Astrocyte (in vitro differentiated cells and primary cell): ENCODE data around the gene XXYLT1. TPM values are rescaled to one million over a fixed set of nuclear protein-coding genes. Genes with fewer than 3 reads are reported as not detected.

Experiments used
- DNase-seq: peaks from one replicate; pipeline ENCODE4 v3.0.0-alpha.2; 2010; ENCODE audit warnings: low read depth
- FAIRE-seq: peaks from 2 replicates; lab custom pipeline; 2011; peaks lifted over from hg19 to GRCh38; lab: Jason Lieb, UNC
- H2AFZ ChIP-seq: 2 replicates; pipeline ENCODE4 v1.6.0; 2012; ENCODE audit warnings: low read depth, low read length, inconsistent platforms
- H3K27ac ChIP-seq: 2 replicates; pipeline ENCODE4 v1.5.1; 2011; ENCODE audit warnings: low read depth, low read length, inconsistent platforms
- H3K27me3 ChIP-seq: 2 replicates; pipeline ENCODE4 v1.6.0; 2011; ENCODE audit warnings: low read length, inconsistent platforms; ENCODE audit not compliant: insufficient read depth
- H3K36me3 ChIP-seq: 2 replicates; pipeline ENCODE4 v1.5.1; 2011; ENCODE audit warnings: low read length, inconsistent platforms; ENCODE audit not compliant: insufficient read depth
- H3K4me1 ChIP-seq: 2 replicates; pipeline ENCODE4 v1.5.1; 2011; ENCODE audit warnings: low read length, inconsistent platforms; ENCODE audit not compliant: insufficient read depth
- H3K4me2 ChIP-seq: 2 replicates; pipeline ENCODE4 v1.6.0; 2012; ENCODE audit warnings: low read length, inconsistent platforms
- H3K4me3 ChIP-seq: 2 replicates; pipeline ENCODE4 v1.5.1; 2011; ENCODE audit warnings: low read depth, mild to moderate bottlenecking, low read length, inconsistent platforms; ENCODE audit not compliant: insufficient read depth
- H3K79me2 ChIP-seq: 2 replicates; pipeline ENCODE4 v1.6.0; 2012; ENCODE audit warnings: mild to moderate bottlenecking, low read length, inconsistent platforms; ENCODE audit not compliant: insufficient read depth
- H3K9ac ChIP-seq: 2 replicates; pipeline ENCODE4 v1.6.0; 2012; ENCODE audit warnings: mild to moderate bottlenecking, low read length, inconsistent platforms
- H3K9me3 ChIP-seq: 2 replicates; pipeline ENCODE4 v1.5.1; 2012; ENCODE audit warnings: low read depth, mild to moderate bottlenecking, low read length, inconsistent platforms; ENCODE audit not compliant: insufficient read depth
- H4K20me1 ChIP-seq: 2 replicates; pipeline ENCODE4 v1.6.0; 2012; ENCODE audit warnings: low read length, inconsistent platforms; ENCODE audit not compliant: insufficient read depth
- H3K27ac Mint-ChIP-seq: one replicate; pipeline ENCODE4 v1.8.0; 2021; ENCODE audit warnings: mild to moderate bottlenecking, mixed read lengths; ENCODE audit not compliant: unreplicated experiment
- H3K27me3 Mint-ChIP-seq: one replicate; pipeline ENCODE4 v1.8.0; 2021; ENCODE audit warnings: low read depth, mixed read lengths; ENCODE audit not compliant: unreplicated experiment
- H3K36me3 Mint-ChIP-seq: one replicate; pipeline ENCODE4 v1.8.0; 2021; ENCODE audit warnings: low read depth, mixed read lengths; ENCODE audit not compliant: unreplicated experiment
- H3K4me1 Mint-ChIP-seq: one replicate; pipeline ENCODE4 v1.8.0; 2021; ENCODE audit warnings: low read depth, mixed read lengths; ENCODE audit not compliant: unreplicated experiment
- H3K4me3 Mint-ChIP-seq: one replicate; pipeline ENCODE4 v1.8.0; 2021; ENCODE audit warnings: mild to moderate bottlenecking, moderate library complexity, mixed read lengths; ENCODE audit not compliant: unreplicated experiment
- H3K9me3 Mint-ChIP-seq: one replicate; pipeline ENCODE4 v1.8.0; 2021; ENCODE audit warnings: mild to moderate bottlenecking, mixed read lengths; ENCODE audit not compliant: unreplicated experiment
- EZH2 ChIP-seq: IDR thresholded peaks from 2 replicates; pipeline ENCODE4 v1.6.1; 2012; ENCODE audit warnings: mild to moderate bottlenecking, low read length, inconsistent platforms; ENCODE audit not compliant: insufficient read depth
- total RNA-seq: library from RNA; stranded (reverse); gene quantifications from 2 replicates; pipeline ENCODE4 v1.2.1, GENCODE V29; 2021
- TF ChIP-seq, protein P1 (sequence below): IDR thresholded peaks from 2 replicates; pipeline ENCODE4 v1.5.1; 2011; ENCODE audit warnings: low read depth, mild to moderate bottlenecking, inconsistent platforms, low read length, moderate library complexity; ENCODE audit not compliant: insufficient read depth

The XXYLT1 gene
- total RNA-seq, 1 donor from 2014 or later = 26.2 TPM

DNA sequence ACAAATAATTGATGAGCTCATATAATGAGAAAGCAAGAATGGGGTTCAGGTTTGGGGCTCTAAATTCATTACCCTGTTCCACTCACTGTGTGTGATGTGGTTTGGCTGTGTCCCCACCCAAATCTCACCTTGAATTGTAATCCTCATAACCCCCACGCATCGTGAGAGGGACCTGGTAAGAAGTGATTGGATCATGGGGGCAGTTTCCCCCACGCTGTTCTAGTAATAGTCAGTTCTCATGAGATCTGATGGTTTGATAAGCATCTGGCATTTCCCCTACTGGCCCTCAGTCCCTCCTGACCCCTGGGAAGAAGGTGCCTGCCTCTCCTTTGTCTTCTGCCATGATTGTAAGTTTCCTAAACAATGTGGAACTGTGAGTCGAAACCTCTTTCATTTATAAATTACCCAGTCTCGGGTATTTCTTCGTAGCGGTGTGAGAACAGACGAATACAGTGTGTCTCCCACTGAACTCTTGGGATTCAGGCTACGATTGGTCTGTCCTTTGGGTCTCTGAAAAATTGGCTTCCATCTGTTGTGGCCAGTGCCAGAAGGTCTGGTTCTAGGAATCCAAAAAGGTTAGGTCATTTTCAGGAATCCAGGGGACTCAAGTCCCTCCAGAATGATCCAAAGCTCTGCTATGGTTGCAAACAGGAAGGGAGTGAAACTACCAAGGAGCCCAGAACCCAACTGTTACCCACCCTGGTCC lies 87.7 kb downstream of the XXYLT1 start:
- peaks cover 71% of the 10 kb centered on the region for H3K4me1 Mint-ChIP-seq
- no peaks in the 10 kb centered on the region for H3K9me3 ChIP-seq
- H3K9ac ChIP-seq = no peak overlapping the region
- no peak overlapping the region for H3K4me3 ChIP-seq
- H3K9me3 Mint-ChIP-seq = no peaks in the 10 kb centered on the region
- H3K36me3 ChIP-seq = no peaks in the 10 kb centered on the region
- no peaks in the 10 kb centered on the region for H3K27me3 ChIP-seq
- peaks cover 41% of the 10 kb centered on the region for H3K4me1 ChIP-seq
- no peaks in the 10 kb centered on the region for H3K27me3 Mint-ChIP-seq
- TF ChIP-seq, protein P1, sequence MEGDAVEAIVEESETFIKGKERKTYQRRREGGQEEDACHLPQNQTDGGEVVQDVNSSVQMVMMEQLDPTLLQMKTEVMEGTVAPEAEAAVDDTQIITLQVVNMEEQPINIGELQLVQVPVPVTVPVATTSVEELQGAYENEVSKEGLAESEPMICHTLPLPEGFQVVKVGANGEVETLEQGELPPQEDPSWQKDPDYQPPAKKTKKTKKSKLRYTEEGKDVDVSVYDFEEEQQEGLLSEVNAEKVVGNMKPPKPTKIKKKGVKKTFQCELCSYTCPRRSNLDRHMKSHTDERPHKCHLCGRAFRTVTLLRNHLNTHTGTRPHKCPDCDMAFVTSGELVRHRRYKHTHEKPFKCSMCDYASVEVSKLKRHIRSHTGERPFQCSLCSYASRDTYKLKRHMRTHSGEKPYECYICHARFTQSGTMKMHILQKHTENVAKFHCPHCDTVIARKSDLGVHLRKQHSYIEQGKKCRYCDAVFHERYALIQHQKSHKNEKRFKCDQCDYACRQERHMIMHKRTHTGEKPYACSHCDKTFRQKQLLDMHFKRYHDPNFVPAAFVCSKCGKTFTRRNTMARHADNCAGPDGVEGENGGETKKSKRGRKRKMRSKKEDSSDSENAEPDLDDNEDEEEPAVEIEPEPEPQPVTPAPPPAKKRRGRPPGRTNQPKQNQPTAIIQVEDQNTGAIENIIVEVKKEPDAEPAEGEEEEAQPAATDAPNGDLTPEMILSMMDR = no peak
- no peak for TF ChIP-seq EZH2
- peak overlapping the region; percentile 69 for H3K27ac Mint-ChIP-seq
- no peaks in the 10 kb centered on the region for H4K20me1 ChIP-seq
- H3K36me3 Mint-ChIP-seq = peaks cover 3% of the 10 kb centered on the region
- H3K79me2 ChIP-seq = peaks cover 22% of the 10 kb centered on the region
- no peak overlapping the region for H2AFZ ChIP-seq
- FAIRE-seq (no peak), DNase-seq (no peak)
- no peak overlapping the region for H3K4me2 ChIP-seq
- H3K27ac ChIP-seq = no peak overlapping the region
- peak overlapping the region; percentile 6 for H3K4me3 Mint-ChIP-seq

DNA sequence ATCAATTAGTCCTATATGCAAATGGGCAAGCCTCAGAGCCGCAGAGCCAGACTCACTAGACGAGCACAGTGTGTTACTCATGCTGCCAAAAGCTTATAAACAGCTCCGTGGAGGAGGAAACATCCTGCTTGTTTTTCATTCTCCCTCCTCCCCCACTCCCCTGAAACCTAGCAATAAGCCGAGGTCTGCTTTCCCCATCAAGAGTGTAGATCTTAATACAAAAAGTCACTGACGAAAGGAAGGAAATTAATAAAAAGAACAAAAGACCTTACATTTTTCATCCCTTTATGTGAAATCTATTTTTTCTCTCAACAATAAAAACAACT lies 88.5 kb downstream of the XXYLT1 start:
- H3K9me3 Mint-ChIP-seq = no peaks in the 10 kb centered on the region
- no peaks in the 10 kb centered on the region for H3K9me3 ChIP-seq
- no peaks in the 10 kb centered on the region for H4K20me1 ChIP-seq
- no peak overlapping the region for H2AFZ ChIP-seq
- H3K79me2 ChIP-seq = peaks cover 18% of the 10 kb centered on the region
- peaks cover 63% of the 10 kb centered on the region for H3K4me1 Mint-ChIP-seq
- no peak for FAIRE-seq
- no peak overlapping the region for H3K4me3 Mint-ChIP-seq
- no peaks in the 10 kb centered on the region for H3K27me3 Mint-ChIP-seq
- H3K9ac ChIP-seq = peak overlapping the region; percentile 11
- peak overlapping the region; percentile 90 for H3K27ac Mint-ChIP-seq
- no peaks in the 10 kb centered on the region for H3K36me3 ChIP-seq
- no peak overlapping the region for H3K4me3 ChIP-seq
- peak overlapping the region; percentile 5 for H3K27ac ChIP-seq
- TF ChIP-seq, protein P1 = no peak
- no peak for TF ChIP-seq EZH2
- peaks cover 6% of the 10 kb centered on the region for H3K36me3 Mint-ChIP-seq
- H3K4me2 ChIP-seq = peak overlapping the region; percentile 61
- DNase-seq = peak; percentile 75
- H3K27me3 ChIP-seq = no peaks in the 10 kb centered on the region
- peaks cover 33% of the 10 kb centered on the region for H3K4me1 ChIP-seq
